ENCODE results near the gene UBXN6.

The UBXN6 gene

GRCh38 chr19:4504297-4504701 lies 46.7 kb upstream of the UBXN6 start:
- ChIA-PET CTCF (interaction anchor here (0.7 to 1.3 kb wide), 3 partner anchors 19 to 132 kb away, joined by 3 to 6 read pairs (median 3); no protein-coding TSS in a partner anchor), POLR2A (no interaction called here)
- TF ChIP-seq CTCF (IDR thresholded peaks at IDR 0.05; ENCODE audit: control extremely low read depth, extremely low read depth, low read depth, missing control alignments): no peak
- DNase-seq (ENCODE audit: extremely low spot score): no peak

GRCh38 chr19:4503825-4504170 lies 46.2 kb upstream of the UBXN6 start:
- CTCF ChIA-PET: interaction anchor here (0.7 to 1.3 kb wide), 3 partner anchors 19 to 132 kb away, joined by 3 to 6 read pairs (median 3); no protein-coding TSS in a partner anchor
- no peak for DNase-seq (ENCODE audit: extremely low spot score)
- TF ChIP-seq CTCF (IDR thresholded peaks at IDR 0.05; ENCODE audit: control extremely low read depth, extremely low read depth, low read depth, missing control alignments): no peak
- POLR2A ChIA-PET: no interaction called here

- TF ChIP-seq CTCF (IDR thresholded peaks at IDR 0.05; ENCODE audit: control extremely low read depth, extremely low read depth, low read depth, missing control alignments): no peak
- ChIA-PET CTCF (interaction anchor here (1.1 kb wide), 1 partner anchor 133 kb away, joined by 3 read pairs; no protein-coding TSS in a partner anchor), POLR2A (no interaction called here)
- DNase-seq (ENCODE audit: extremely low spot score): no peak
Observed at GRCh38 chr19:4503132-4503824, 45.7 kb upstream of the UBXN6 start.

GRCh38 chr19:4502282-4503131 lies 44.9 kb upstream of the UBXN6 start:
- ChIA-PET POLR2A (no interaction called here), CTCF (interaction anchor here (1.3 kb wide), 1 partner anchor 23 kb away, joined by 4 read pairs; no protein-coding TSS in a partner anchor)
- TF ChIP-seq CTCF (IDR thresholded peaks at IDR 0.05; ENCODE audit: control extremely low read depth, extremely low read depth, low read depth, missing control alignments): no peak
- DNase-seq (ENCODE audit: extremely low spot score): no peak

- ChIA-PET CTCF (interaction anchor here (1.3 kb wide), 1 partner anchor 24 kb away, joined by 4 read pairs; no protein-coding TSS in a partner anchor), POLR2A (no interaction called here)
- DNase-seq (ENCODE audit: extremely low spot score): no peak
- TF ChIP-seq CTCF (IDR thresholded peaks at IDR 0.05; ENCODE audit: control extremely low read depth, extremely low read depth, low read depth, missing control alignments): no peak
Observed at GRCh38 chr19:4501691-4502090, 44.1 kb upstream of the UBXN6 start.

- ChIA-PET POLR2A (no interaction called here), CTCF (interaction anchor here (1.3 kb wide), 1 partner anchor 24 kb away, joined by 4 read pairs; no protein-coding TSS in a partner anchor)
- no peak for TF ChIP-seq CTCF (IDR thresholded peaks at IDR 0.05; ENCODE audit: control extremely low read depth, extremely low read depth, low read depth, missing control alignments)
- no peak for DNase-seq (ENCODE audit: extremely low spot score)
Observed at GRCh38 chr19:4500841-4501591, 43.4 kb upstream of the UBXN6 start.
